Measurements from ENCODE around the gene SNX18.
"Not testable (repeated sequence)": the region's sequence is repeated elsewhere in the genome, so short reads cannot be mapped to it uniquely, and the experiment has no call there.

The SNX18 gene

GRCh38 chr5:54536861-54537260, 19.3 kb downstream of the SNX18 start:
- H3K4me1 ChIP-seq (ENCODE audit: control insufficient read depth, insufficient read depth, low read length); H3K36me3 ChIP-seq (ENCODE audit: control insufficient read depth in 2 of 2, insufficient read depth in 1 of 2, low read length in 2 of 2); H3K27ac ChIP-seq (ENCODE audit: extremely low read depth, low read depth, low read length); H3K9me3 ChIP-seq (ENCODE audit: control insufficient read depth, insufficient read depth, low read depth, low read length); POLR2A ChIA-PET; H3K4me3 ChIP-seq (ENCODE audit: low read depth, low read length): not testable (repeated sequence)
- TF ChIP-seq SCRT2 (tag by site-specific recombination; IDR thresholded peaks at IDR 0.05) (peak; percentile 67; the same call in 1 of the 2 replicates), SCRT1 (tag by site-specific recombination; IDR thresholded peaks at IDR 0.05; ENCODE audit: borderline replicate concordance) (0 out of 2 replicates have a peak, but pooled peaks have one; percentile 8)
- CTCF ChIA-PET: interaction anchor here (0.6 kb wide), 2 partner anchors 11 to 69 kb away, joined by 3 to 4 read pairs; no protein-coding TSS in a partner anchor

GRCh38 chr5:54537725-54538124, 20.2 kb downstream of the SNX18 start:
- CTCF ChIA-PET: interaction anchor here (0.7 to 1.0 kb wide), 2 partner anchors 8 to 53 kb away, joined by 3 read pairs; no protein-coding TSS in a partner anchor
- H3K9me3 ChIP-seq (ENCODE audit: control insufficient read depth, insufficient read depth, low read depth, low read length): no peaks in the 10 kb centered on the region
- no peak overlapping the region for H3K27ac ChIP-seq (ENCODE audit: extremely low read depth, low read depth, low read length)
- POLR2A ChIA-PET: no interaction called here
- no peak for TF ChIP-seq GLIS1 (tag by site-specific recombination; IDR thresholded peaks at IDR 0.05)
- TF ChIP-seq ZBTB49 (tag by site-specific recombination; IDR thresholded peaks at IDR 0.05; ENCODE audit: low read depth): no peak
- TF ChIP-seq ZNF26 (tag by site-specific recombination; IDR thresholded peaks at IDR 0.05): no peak
- H3K4me1 ChIP-seq (ENCODE audit: control insufficient read depth, insufficient read depth, low read length): peaks cover 3% of the 10 kb centered on the region; the same call in 1 of the 2 replicates
- no peak overlapping the region for H3K4me3 ChIP-seq (ENCODE audit: low read depth, low read length)
- no peaks in the 10 kb centered on the region for H3K36me3 ChIP-seq (ENCODE audit: control insufficient read depth in 2 of 2, insufficient read depth in 1 of 2, low read length in 2 of 2)

- Histone ChIP-seq H3K27ac (ENCODE audit: extremely low read depth, low read depth, low read length) (no peak overlapping the region), H3K4me3 (ENCODE audit: low read depth, low read length) (no peak overlapping the region), H3K4me1 (ENCODE audit: control insufficient read depth, insufficient read depth, low read length) (peaks cover 3% of the 10 kb centered on the region; the same call in 1 of the 2 replicates), H3K9me3 (ENCODE audit: control insufficient read depth, insufficient read depth, low read depth, low read length) (no peaks in the 10 kb centered on the region), H3K36me3 (ENCODE audit: control insufficient read depth in 2 of 2, insufficient read depth in 1 of 2, low read length in 2 of 2) (no peaks in the 10 kb centered on the region)
- TF ChIP-seq KLF9 (tag by site-specific recombination; IDR thresholded peaks at IDR 0.05; ENCODE audit: low read depth): no peak
- TF ChIP-seq HIC1 (tag by site-specific recombination; IDR thresholded peaks at IDR 0.05): no peak
- TF ChIP-seq ZXDB (tag by site-specific recombination; IDR thresholded peaks at IDR 0.05): no peak
- no peak for TF ChIP-seq ZNF221 (tag by site-specific recombination; IDR thresholded peaks at IDR 0.05; ENCODE audit: borderline replicate concordance)
- TF ChIP-seq EGR2 (tag by site-specific recombination; IDR thresholded peaks at IDR 0.05; ENCODE audit: low read depth): no peak
- no peak for TF ChIP-seq ZSCAN5A (tag by site-specific recombination; IDR thresholded peaks at IDR 0.05)
- no peak for TF ChIP-seq ZNF792 (tag by site-specific recombination; IDR thresholded peaks at IDR 0.05)
- TF ChIP-seq ZNF214 (tag by site-specific recombination; IDR thresholded peaks at IDR 0.05; ENCODE audit: borderline replicate concordance): no peak
- no peak for TF ChIP-seq YY1 (tag by site-specific recombination; IDR thresholded peaks at IDR 0.05)
- ChIA-PET CTCF (interaction anchor here (0.7 to 1.0 kb wide), 2 partner anchors 9 to 53 kb away, joined by 3 read pairs; no protein-coding TSS in a partner anchor), POLR2A (no interaction called here)
Measured at GRCh38 chr5:54538156-54538555, 20.6 kb downstream of the SNX18 start.
